Measurements from ENCODE around the gene ACTR3C. TPM values are rescaled to one million over a fixed set of nuclear protein-coding genes. Genes with fewer than 3 reads are reported as not detected.
A peak's percentile ranks its signal among the peaks of the same experiment; 100 is the strongest.

ACTR3C gene
- polyA plus RNA-seq, 1 donor, result 6.1 TPM

DNA sequence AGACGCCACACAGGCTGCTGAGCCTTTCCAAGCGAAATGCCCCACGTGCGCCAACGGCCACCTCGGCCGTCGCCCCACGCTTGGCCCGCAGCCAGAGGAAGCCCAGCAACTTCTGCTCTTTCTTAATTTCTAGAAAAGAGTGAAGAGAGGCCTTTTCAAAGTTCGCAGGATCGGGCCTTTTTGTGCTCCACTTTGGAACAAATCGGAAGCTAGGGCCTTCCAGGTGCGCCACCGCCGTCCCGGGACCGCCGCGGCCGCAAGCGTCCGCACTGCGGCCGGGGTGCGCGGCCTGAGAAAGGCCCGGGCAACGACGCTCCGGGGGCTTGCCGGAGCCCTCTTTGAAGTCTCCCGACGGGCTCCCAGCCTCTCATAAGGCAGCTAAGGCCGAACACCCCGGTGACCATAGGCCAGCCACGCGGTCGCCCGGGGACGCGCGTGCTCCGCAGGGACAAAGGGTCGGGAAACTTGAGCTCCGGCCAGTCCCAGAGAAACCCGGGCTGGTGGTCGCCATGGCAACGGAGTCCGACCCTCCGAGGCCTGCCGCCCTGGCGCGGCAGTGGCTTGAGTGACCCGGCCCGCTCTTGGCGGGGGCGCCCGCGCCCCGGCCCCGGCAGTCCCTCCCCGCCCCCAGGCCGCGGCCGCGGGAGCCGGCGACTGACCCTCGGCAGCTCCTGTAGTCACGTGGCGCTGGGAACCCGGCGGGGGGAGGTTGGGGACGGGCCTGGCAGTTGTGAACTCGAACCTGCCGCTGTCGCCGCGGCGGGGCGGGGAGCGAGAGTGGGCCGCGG lies 44.9 kb upstream of the ACTR3C start, which contains the start of gene REPIN1:
Gene REPIN1, plus strand, starts transcription at position 727 of the 788 bp plus-strand sequence. CDS start 890 bp downstream, outside the sequence.
- DNase-seq, result peak; percentile 84 to 94
- Histone ChIP-seq H3K9me3 (ENCODE audit: control insufficient read depth, low read depth, low read length) (peaks cover 2% of the 10 kb centered on the region), H3K27me3 (ENCODE audit: control insufficient read depth, insufficient read depth, low read length) (no peaks in the 10 kb centered on the region), H3K27ac (ENCODE audit: low read length) (peak within 1 kb of the TSS; percentile 94), H3K4me3 (ENCODE audit: low read length) (peak within 1 kb of the TSS; percentile 82), H3K4me1 (ENCODE audit: control insufficient read depth, insufficient read depth, low read length) (peaks cover 42% of the 10 kb centered on the region), H3K36me3 (ENCODE audit: control insufficient read depth, insufficient read depth, low read length) (peaks cover 30% of the 10 kb centered on the region)
- WGBS (ENCODE audit: insufficient coverage, low lambda C conversion rate), result no CpG with 5 or more reads among the region's 85 CpGs

DNA sequence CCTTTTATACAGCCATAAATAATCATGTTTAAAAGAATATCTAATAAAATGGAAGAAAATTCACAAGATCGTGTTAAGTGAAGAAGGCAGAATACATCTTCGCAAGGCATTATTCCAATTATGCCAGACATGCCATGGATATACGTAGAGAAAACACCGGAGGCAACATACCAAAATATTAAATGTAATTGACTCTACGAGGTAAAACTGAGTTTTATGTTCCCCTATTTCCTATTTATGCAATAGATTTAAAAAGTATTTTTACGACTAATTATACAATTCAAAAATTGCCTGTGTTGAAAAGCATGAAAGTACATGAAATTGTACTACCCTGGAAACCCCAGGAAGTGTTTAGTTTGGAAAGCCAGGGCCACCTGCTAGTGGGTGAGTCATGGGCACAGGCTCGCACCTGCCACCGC lies 44.3 kb upstream of the ACTR3C start:
- 100% methylated on average over 1 of the region's 8 CpGs for WGBS (ENCODE audit: insufficient coverage, low lambda C conversion rate)
- Histone ChIP-seq H3K9me3 (ENCODE audit: control insufficient read depth, low read depth, low read length) (peaks cover 2% of the 10 kb centered on the region), H3K27me3 (ENCODE audit: control insufficient read depth, insufficient read depth, low read length) (no peaks in the 10 kb centered on the region), H3K4me3 (ENCODE audit: low read length) (peak overlapping the region; percentile 61), H3K4me1 (ENCODE audit: control insufficient read depth, insufficient read depth, low read length) (peaks cover 36% of the 10 kb centered on the region), H3K36me3 (ENCODE audit: control insufficient read depth, insufficient read depth, low read length) (peaks cover 24% of the 10 kb centered on the region), H3K27ac (ENCODE audit: low read length) (peak overlapping the region; percentile 88)
- DNase-seq, result peak in 1 of 2 donors; percentile 71

DNA sequence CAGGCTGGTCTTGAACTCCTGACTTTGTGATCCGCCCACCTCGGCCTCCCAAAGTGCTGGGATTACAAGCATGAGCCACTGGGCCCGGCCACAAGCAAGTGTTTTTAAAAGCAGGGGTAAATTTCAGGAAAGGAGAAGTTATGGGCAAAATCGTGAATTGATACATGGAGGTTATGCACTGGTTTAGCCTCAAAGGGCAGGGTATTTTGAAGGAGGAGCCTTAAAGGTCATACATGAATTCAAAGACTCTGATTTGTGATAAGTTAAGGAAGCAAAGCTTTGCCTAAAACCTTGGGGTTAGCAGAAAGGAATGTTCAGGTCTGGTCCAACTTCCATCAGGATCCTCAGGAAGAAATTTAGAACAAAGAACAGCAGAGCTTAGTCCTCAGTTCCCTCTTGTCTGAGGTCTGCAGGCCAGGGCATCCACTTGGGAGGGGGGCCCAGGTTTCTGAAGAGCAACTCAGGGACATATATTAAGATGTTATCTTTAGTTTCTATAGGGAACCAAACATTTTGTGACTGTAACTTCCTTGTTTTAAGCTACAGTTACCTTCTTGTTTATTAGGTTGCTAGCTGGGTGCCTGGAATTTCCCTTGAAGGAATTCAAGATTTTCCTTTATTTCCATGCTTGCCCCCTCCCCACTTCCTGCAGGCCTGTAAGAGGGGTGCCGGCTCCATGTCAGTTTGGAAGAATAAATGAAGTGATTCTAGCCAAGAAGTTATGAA lies 42.5 kb upstream of the ACTR3C start:
- WGBS (ENCODE audit: insufficient coverage, low lambda C conversion rate), result no CpG with 5 or more reads among the region's 5 CpGs
- Histone ChIP-seq H3K4me3 (ENCODE audit: low read length) (no peak overlapping the region), H3K36me3 (ENCODE audit: control insufficient read depth, insufficient read depth, low read length) (peaks cover 8% of the 10 kb centered on the region), H3K27me3 (ENCODE audit: control insufficient read depth, insufficient read depth, low read length) (no peaks in the 10 kb centered on the region), H3K27ac (ENCODE audit: low read length) (no peak overlapping the region), H3K9me3 (ENCODE audit: control insufficient read depth, low read depth, low read length) (no peaks in the 10 kb centered on the region), H3K4me1 (ENCODE audit: control insufficient read depth, insufficient read depth, low read length) (peaks cover 27% of the 10 kb centered on the region)
- peak in 1 of 2 donors; percentile 31 for DNase-seq

DNA sequence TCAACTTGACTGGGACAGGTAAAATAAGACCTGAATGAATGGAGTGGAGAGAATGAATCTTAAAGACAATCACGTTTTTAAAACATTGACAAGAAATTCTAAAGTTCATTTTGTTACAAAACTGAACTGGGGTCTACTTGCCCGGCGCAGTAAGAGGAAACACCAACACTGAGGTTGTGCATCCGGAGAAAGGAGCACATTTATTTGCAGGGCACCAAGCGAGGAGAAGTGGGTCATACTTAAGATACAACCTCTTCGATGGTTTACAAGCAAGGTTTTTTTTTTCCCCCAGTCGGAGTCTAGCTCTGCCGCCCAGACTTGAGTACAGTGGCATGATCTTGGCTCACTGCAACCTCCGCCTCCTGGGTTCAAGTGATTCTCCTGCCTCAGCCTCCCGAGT lies 41.8 kb upstream of the ACTR3C start:
- Histone ChIP-seq H3K36me3 (ENCODE audit: control insufficient read depth, insufficient read depth, low read length) (peaks cover 5% of the 10 kb centered on the region), H3K27ac (ENCODE audit: low read length) (no peak overlapping the region), H3K4me3 (ENCODE audit: low read length) (no peak overlapping the region), H3K27me3 (ENCODE audit: control insufficient read depth, insufficient read depth, low read length) (no peaks in the 10 kb centered on the region), H3K9me3 (ENCODE audit: control insufficient read depth, low read depth, low read length) (no peaks in the 10 kb centered on the region), H3K4me1 (ENCODE audit: control insufficient read depth, insufficient read depth, low read length) (peaks cover 20% of the 10 kb centered on the region)
- no peak for DNase-seq
- 92% methylated on average over 2 of the region's 10 CpGs for WGBS (ENCODE audit: insufficient coverage, low lambda C conversion rate)

DNA sequence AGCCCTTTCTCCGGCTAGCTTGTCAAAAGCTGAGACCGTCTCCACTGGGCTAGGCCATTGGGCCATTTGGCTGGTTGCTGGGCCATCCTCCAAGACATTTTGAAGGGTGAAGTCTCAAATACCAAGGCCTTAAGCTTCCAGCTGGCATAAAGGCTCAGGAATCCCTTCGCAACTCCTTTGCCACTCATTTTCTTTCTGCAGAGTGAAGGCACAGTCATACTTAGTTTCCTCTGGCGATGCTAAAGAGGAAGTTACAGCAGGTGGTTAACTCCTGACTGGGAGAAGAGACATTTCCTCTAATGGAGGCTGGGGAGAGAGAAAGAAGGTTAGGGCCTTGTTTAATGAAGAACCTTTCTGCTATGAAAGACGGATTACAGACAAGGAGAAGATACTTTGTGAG lies 40.5 kb upstream of the ACTR3C start:
- WGBS (ENCODE audit: insufficient coverage, low lambda C conversion rate), result 75% methylated on average over 1 of the region's 5 CpGs
- Histone ChIP-seq H3K9me3 (ENCODE audit: control insufficient read depth, low read depth, low read length) (no peaks in the 10 kb centered on the region), H3K36me3 (ENCODE audit: control insufficient read depth, insufficient read depth, low read length) (no peaks in the 10 kb centered on the region), H3K4me1 (ENCODE audit: control insufficient read depth, insufficient read depth, low read length) (peaks cover 13% of the 10 kb centered on the region), H3K27me3 (ENCODE audit: control insufficient read depth, insufficient read depth, low read length) (no peaks in the 10 kb centered on the region), H3K4me3 (ENCODE audit: low read length) (no peak overlapping the region), H3K27ac (ENCODE audit: low read length) (no peak overlapping the region)
- DNase-seq, result no peak

DNA sequence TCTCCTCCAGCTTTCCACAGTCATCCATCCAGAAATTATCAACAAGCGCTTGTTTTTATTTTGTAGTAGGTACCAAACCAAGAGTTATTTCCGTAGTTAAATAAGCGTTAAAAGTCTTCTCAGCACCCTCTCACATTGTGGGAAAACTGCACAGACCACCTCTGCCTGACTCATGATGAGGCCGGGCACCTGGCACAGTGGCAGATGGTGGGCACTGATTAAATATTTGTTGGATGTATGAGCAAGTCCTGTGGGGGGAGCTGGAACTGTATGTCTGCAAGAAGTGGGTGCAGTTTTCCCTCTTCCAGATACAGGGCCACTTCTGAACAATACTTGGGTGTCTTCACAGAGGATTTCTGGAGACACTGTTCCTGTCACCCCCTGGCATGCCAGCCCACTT lies 40.0 kb upstream of the ACTR3C start:
- WGBS (ENCODE audit: insufficient coverage, low lambda C conversion rate), result no CpG with 5 or more reads among the region's 4 CpGs
- H3K36me3 ChIP-seq (ENCODE audit: control insufficient read depth, insufficient read depth, low read length), result no peaks in the 10 kb centered on the region
- H3K4me3 ChIP-seq (ENCODE audit: low read length), result no peak overlapping the region
- H3K27me3 ChIP-seq (ENCODE audit: control insufficient read depth, insufficient read depth, low read length), result no peaks in the 10 kb centered on the region
- H3K4me1 ChIP-seq (ENCODE audit: control insufficient read depth, insufficient read depth, low read length), result peaks cover 13% of the 10 kb centered on the region
- no peaks in the 10 kb centered on the region for H3K9me3 ChIP-seq (ENCODE audit: control insufficient read depth, low read depth, low read length)
- DNase-seq, result no peak
- H3K27ac ChIP-seq (ENCODE audit: low read length), result no peak overlapping the region

DNA sequence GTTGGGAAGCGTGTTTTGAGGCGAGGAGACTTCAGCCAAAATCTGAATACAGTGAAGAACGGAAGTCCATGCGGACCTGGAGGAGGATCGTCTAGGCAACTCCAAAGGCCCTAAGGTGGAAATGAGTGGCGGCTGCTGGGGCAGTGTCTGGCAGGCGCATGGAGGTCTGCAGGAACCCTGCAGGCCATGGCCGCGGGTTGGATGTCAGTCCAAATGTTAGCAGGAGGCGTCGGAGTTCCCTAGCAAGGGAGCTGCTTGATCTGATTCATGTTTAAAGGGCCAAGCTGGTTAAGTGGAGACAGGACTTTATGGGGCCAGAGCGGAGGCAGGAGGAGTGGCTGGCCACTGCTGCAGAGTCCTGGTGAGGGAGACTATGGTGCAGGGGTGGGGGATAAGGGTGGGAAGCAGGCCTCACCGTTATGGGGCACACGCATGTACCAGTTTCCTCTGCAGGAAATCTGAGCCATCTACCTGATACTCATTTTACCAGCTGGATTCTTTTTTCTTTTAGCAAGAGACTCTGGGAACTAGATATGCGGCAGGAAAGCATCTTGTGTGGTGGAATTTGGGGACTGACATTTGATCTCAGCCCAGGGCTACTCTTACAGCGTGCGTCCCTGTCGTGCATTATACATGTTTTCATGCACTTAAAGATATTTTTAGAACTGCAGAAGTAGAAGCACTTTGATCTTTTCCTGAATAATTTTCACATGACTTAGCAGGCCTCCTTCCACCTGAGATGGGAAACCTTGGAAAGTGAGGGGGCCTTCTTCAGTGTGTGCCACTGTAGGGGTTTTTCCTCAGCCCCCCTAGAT lies 38.7 kb upstream of the ACTR3C start:
- Histone ChIP-seq H3K4me3 (ENCODE audit: low read length) (no peak overlapping the region), H3K27ac (ENCODE audit: low read length) (no peak overlapping the region), H3K27me3 (ENCODE audit: control insufficient read depth, insufficient read depth, low read length) (no peaks in the 10 kb centered on the region), H3K4me1 (ENCODE audit: control insufficient read depth, insufficient read depth, low read length) (peaks cover 4% of the 10 kb centered on the region), H3K36me3 (ENCODE audit: control insufficient read depth, insufficient read depth, low read length) (no peaks in the 10 kb centered on the region), H3K9me3 (ENCODE audit: control insufficient read depth, low read depth, low read length) (no peaks in the 10 kb centered on the region)
- no CpG with 5 or more reads among the region's 18 CpGs for WGBS (ENCODE audit: insufficient coverage, low lambda C conversion rate)
- DNase-seq, result no peak

DNA sequence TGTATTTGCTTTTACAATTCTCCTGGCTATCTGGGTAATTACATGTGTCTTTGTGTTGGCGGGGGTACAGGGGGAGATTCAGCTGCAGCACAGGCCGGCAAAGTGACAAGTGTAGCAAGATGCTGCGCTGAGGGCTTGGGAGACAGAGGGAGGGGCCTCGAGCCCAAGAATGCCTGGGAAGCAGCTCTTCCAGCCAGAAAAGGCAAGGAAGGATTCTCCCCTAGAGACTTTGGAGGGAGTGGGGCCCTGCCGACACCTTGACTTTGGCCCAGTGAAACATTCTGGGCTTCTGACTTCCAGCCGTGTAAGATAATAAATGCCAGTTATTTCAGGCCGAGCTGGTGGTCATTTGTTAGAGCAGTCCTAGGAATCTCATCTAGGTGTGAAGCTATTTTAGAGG lies 38.1 kb upstream of the ACTR3C start:
- WGBS (ENCODE audit: insufficient coverage, low lambda C conversion rate), result 62% methylated on average over 2 of the region's 7 CpGs
- H3K36me3 ChIP-seq (ENCODE audit: control insufficient read depth, insufficient read depth, low read length), result no peaks in the 10 kb centered on the region
- H3K27ac ChIP-seq (ENCODE audit: low read length), result no peak overlapping the region
- no peak for DNase-seq
- H3K27me3 ChIP-seq (ENCODE audit: control insufficient read depth, insufficient read depth, low read length), result no peaks in the 10 kb centered on the region
- no peak overlapping the region for H3K4me3 ChIP-seq (ENCODE audit: low read length)
- peaks cover 2% of the 10 kb centered on the region for H3K4me1 ChIP-seq (ENCODE audit: control insufficient read depth, insufficient read depth, low read length)
- no peaks in the 10 kb centered on the region for H3K9me3 ChIP-seq (ENCODE audit: control insufficient read depth, low read depth, low read length)

DNA sequence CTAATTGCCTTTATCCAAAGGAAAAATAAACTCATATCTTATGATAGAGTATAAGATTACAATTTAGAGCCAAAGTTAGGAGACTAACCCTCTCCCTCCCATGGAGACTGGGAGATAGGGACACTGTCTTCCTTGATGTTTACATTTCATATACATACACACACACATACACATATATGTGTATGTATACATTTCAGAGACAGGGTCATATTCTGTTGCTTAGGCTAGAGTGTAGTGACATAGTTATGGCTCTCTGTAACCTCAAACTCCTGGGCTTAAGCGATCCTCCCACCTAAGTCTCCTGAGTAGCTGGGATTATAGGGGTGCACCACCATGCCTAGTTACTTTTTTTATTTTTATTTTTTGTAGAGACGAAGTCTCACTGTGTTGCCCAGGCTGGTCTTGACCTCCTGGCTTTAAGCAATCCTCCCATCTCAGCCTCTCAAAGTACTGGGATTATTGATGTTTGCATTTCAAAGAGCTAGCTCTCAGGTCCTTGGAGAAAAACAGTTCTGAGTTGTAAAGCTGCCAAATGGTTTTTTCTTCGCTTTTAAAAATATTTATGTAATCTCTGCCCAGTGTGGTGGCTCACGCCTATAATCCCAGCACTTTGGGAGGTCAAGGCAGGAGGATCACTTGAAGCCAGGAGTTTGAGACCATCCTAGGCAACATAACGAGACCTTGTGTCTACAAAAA lies 37.2 kb upstream of the ACTR3C start:
- no peaks in the 10 kb centered on the region for H3K4me1 ChIP-seq (ENCODE audit: control insufficient read depth, insufficient read depth, low read length)
- no peak overlapping the region for H3K4me3 ChIP-seq (ENCODE audit: low read length)
- no peaks in the 10 kb centered on the region for H3K36me3 ChIP-seq (ENCODE audit: control insufficient read depth, insufficient read depth, low read length)
- DNase-seq, result no peak
- H3K9me3 ChIP-seq (ENCODE audit: control insufficient read depth, low read depth, low read length), result no peaks in the 10 kb centered on the region
- WGBS (ENCODE audit: insufficient coverage, low lambda C conversion rate), result 73% methylated on average over 2 of the region's 5 CpGs
- H3K27me3 ChIP-seq (ENCODE audit: control insufficient read depth, insufficient read depth, low read length), result no peaks in the 10 kb centered on the region
- no peak overlapping the region for H3K27ac ChIP-seq (ENCODE audit: low read length)
